HG02798 (cell line): ENCODE results near the gene ZC2HC1B.

ENCODE experiments used
- ATAC-seq: cut with Tn5 transposase; IDR thresholded peaks from one replicate; pipeline ENCODE4 v1.9.1; 2021; ENCODE audit warnings: mild to moderate bottlenecking; ENCODE audit not compliant: unreplicated experiment, poor library complexity

Gene ZC2HC1B

DNA sequence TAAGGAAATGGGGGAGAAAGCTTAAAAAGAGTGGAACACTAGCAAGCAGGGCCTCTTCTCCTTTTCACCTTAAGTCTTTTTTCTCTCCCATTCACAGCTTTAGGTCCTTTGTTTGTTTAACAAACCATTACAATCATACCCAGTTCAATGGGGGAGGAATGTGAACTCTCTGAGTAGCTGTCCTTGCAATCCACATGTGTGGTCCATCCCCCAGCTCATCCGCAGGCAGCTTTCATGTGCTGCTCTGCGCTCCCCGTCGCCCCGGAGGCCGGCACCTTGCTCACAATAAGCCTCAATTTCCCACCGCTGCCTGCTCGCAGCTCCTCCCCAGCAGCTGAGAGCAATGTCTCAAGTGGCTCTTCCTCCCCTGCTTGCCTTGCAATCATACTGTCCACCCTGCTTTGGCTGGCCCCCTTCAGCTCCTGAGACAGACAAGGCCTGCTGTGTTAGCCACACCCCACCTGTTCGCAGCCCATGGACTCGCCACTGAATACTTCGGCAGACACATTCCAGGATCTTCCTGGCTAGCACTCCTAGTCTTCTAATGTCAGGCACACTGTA lies 94.6 kb downstream of the ZC2HC1B start:
- ATAC-seq = no peak

DNA sequence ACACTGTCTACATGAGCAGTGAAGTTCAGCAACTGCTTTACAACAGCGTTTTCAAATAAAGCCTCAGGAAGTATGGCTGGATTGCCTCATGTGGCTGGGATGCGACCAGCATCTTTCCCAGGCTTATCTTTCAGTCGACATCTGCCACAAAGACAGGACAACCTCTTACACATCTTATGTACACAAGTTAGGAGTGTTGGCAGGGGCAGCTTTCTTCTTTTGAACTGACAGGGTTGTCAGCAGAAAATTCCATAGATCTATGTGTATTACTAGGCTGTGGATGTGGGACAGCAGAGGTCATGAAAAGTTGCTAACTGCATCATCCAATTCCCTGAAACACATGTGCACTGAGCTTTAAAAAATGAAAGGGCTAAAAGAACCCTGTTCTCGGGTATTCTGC lies 95.7 kb downstream of the ZC2HC1B start:
- ATAC-seq = no peak

GRCh38 chr6:143961066-143961465 lies 96.8 kb downstream of the ZC2HC1B start:
- no peak for ATAC-seq

DNA sequence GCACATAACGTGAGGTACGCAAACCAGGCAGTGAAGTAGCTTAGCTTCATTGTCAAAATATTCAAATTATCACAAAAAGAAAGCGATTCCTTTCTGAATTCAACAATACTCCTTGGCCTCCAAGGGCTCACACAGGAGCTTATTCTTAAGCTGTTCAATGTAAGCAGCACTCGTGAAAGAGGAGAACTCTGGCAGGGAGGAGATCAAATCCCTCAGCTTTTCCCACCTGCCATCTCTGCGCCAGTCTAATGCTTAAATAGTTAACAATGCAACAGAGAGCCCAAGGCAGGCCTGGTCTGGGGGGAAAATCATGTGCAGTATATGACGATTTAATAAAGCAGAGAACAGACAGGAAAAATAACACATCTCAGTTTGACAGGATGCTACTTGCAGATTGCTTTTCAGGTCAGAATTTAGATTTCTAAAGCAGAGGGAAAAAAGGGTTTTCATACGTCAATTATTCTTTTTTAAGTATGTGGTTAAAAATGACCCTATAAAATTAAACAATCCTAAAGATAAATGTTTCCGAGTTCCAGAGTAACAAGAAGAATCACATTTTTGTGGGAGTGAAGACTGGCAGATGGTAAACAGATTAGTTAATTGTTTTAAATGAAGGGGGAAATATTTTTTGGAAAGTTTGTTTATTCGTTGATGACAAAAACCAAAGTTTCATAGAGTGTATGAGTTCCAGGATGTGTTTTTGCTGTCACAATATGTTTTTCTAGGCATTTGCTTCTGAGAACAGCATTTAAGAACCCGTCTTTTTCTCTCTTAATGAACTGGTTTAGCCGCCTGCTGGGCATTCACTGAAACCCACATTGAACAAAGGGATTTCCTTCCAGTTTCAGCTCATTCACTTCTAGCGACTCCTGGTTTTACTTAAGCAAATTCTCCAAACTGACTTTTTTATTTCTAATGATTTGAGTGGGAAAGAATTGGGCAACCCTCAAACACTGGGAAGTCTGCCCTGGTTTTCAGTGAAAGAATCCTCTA lies 97.9 kb downstream of the ZC2HC1B start:
- no peak for ATAC-seq

DNA sequence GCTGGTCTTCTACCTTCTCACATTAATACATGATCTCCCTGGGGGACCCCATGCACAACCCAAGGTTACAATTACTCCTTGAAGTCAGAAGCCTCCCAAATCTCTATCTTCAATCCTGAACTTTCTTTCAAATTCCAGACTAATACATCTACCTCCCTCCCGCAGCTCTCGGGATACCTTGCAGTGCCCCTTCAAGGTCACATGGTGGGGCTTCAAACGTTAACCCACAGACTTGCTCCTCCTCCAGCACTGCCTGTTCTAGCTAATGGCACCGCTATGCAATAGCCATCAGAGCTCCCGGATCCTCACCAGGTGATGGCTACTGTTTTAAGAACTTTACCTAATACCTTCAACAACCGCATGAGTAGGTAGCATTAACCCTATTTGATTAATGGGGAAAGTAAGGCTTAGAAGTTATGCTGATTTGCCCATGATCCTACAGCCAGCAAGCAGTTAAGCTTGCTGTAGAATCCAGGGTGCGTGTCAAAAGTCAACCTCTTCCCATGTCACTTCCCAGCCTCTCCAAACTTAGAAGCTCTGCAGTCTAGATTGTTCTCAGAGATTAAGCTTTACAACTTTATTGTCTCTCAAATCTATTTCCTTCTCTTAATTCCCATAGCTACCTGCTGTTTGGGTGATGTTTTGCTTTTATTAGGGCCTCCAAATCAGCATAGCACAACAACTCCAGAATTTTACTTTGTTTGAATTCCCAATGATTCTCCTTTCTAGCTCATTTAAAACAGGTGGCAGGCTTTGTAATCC lies 99.1 kb downstream of the ZC2HC1B start:
- ATAC-seq = no peak

- no peak for ATAC-seq
Observed at GRCh38 chr6:143964674-143965081, 100.4 kb downstream of the ZC2HC1B start.

GRCh38 chr6:143965503-143966171 lies 101.4 kb downstream of the ZC2HC1B start:
- ATAC-seq = no peak

DNA sequence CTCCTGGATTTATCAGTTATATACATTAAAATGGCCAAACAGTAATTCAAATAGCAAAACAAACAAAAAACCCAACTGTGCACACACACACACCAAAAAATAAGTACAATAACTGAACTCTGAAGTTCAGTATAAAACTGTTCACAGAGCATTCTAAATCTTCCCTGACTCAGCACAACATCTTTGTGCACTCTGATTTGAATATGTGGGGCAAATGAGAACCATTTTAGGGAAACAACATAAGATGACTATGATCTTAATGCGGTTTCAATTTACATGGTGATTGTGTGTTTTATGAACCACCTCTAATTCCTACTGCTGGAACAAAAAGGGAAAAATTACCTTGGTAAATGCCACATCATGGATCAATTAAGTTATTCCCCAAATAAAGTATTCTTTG lies 102.0 kb downstream of the ZC2HC1B start:
- ATAC-seq = no peak

- ATAC-seq = no peak
Observed at GRCh38 chr6:143967706-143968376, 103.6 kb downstream of the ZC2HC1B start.

DNA sequence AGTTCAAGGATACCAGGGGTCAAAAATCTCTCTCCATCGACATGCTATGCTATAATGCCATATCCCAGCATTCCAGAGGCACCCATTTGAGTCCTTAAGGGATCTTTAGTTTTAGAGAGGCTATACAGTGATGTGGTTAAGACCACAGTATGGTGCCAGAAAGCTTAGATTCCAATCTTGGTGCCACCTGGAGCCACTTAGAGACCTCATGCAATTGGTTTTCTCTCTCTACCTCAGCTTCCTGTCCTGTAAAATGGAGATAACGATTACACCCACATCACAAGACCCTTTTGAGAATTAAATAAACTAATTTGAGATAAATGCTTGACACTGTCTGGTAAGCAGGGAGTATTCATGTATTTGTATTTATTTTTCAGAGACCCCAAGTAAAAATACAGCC lies 104.8 kb downstream of the ZC2HC1B start:
- ATAC-seq = no peak

GRCh38 chr6:143970456-143971218 lies 106.4 kb downstream of the ZC2HC1B start:
- ATAC-seq = no peak

DNA sequence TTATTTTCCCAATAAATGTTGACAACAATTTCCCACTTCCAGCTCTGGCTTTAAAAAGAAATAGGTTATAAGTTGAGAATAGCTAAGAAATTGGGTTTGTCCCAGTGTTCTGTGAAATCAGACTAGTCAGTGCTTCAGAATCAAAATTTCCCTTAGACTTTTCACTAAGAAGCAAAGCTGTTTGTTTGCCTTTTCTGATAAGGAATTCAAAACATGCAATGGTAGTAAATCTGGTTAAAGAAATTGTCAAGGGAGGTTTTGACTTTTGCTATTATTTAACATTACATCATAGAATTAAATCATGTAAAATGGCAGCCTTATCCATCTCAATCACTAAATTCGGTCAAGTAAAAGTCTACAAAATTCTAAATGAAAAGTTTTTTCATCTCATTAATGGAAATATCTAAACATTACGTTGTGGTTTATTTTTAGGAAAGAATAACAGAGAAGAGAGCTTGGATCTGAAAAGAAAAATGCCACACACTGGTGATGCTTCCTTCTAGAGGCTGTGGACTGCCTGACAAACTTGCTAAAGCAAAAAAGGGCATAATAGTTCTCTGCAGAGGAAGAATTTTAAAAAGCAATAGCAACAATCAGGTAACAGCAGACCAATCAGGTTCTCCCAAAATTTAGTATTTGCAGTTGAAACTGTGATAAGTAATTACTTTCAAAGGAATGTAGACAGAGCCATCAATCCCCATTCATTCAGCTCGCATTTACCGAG lies 107.4 kb downstream of the ZC2HC1B start:
- ATAC-seq = no peak

GRCh38 chr6:143973097-143973966 lies 109.1 kb downstream of the ZC2HC1B start:
- no peak for ATAC-seq

GRCh38 chr6:143974089-143974488 lies 109.8 kb downstream of the ZC2HC1B start:
- ATAC-seq = no peak

DNA sequence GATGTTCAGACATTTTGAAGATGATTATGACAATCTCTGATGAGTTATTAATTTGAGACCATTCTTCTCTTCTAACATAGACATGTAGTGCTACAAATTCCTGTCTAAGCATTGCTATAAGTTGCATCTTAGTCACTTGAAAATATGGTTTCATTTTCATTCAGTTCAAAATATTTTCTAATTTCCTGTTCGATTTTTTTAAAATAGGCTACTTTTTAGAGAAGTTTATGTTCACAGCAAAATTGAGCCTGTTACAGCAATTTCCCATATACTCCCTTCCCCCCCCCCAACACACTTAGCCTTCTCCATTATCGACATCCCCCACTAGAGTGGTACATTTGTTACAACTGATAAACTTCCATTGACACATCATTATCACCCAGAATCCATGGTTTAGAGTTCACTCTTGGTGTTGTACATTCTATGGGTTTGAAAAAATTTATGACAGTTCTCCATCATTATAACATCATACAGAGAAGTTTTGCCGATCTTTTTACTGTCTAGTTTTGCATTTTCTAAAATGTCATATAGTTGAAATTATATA lies 112.6 kb downstream of the ZC2HC1B start:
- ATAC-seq = no peak

DNA sequence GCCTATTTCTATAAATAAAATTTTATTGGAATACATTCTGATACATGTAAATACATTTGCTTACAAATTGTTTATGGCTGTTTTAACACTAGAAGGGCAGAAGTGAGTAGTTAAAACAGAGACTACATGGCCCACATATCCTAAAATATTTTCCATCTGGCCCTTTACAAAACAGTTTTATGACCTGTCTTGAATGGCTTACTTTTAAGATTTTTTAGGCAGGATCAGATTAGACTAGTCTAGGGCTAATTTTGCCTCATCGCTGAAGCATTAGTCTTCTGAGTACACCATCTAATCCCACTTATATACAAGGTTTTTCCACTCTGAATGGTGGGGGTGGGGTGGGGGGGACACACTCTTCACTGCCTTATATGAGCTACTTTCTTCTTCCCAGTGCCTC lies 116.6 kb downstream of the ZC2HC1B start:
- no peak for ATAC-seq

- ATAC-seq = no peak
Observed at GRCh38 chr6:143982968-143983367, 118.7 kb downstream of the ZC2HC1B start.
